ENCODE measurements around the gene GPC3. TPM values are rescaled to one million over a fixed set of nuclear protein-coding genes. Genes with fewer than 3 reads are reported as not detected.
"Not testable (repeated sequence)": the region's sequence is repeated elsewhere in the genome, so short reads cannot be mapped to it uniquely, and the experiment has no call there.

The GPC3 gene
- total RNA-seq, 1 donor from 2014 or later: not detected

DNA sequence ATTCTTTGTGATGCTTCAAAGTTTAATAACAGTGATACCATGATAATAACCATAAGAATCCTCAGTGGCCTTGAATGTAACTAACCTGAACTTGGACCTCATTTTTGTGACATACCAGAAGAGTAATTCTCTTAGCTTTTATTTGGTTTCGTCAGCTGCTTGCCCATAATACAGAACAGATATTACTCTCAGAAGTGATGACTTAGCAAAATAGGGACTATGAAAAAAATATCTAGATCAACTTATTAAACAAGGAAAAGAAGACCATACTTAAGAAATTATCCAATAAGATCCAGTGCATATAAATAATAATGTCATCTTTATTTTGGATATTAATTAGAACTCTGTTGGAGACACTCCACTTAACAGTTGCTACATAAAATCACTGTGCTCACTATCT lies 333.2 kb downstream of the GPC3 start:
- no peak for DNase-seq (ENCODE audit: low read depth in 2 of 2)

DNA sequence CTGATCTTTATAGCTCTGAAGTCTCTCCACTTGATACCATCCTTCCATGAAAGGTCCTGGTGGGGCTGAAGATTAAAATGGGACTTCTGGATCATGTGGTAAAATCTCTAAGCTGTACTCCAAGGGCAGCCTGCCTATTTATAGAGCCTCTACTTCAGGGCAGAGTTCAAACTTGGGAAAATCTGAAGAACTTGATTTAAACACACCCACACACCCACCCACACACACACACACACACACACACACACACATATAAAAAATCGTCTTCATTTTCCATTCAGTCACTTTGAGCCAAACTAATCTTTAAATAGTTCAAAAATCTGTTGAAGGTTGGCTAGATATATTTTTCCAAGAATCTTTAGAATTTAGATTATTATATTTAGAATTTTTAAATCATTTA lies 335.2 kb downstream of the GPC3 start:
- no peak for DNase-seq (ENCODE audit: low read depth in 2 of 2)

DNA sequence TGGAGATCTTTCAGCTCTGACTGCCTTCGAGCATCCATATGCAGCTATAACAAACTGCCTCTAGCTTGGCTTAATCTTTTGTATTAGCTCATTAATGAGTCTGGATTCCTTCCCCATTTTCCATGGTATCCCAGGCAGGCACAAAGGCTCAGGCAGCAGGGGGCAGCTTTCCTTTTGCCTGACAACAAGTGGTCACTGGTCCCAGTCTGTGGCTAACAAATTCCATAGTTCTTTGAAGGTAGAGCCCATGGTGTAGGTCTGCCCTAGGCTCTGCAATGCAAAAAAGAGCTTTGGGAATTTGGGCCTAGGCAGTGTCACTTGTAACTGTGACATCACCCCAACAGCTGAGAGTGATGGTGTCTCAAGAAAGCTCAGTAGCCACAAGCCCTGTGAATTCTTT lies 335.7 kb downstream of the GPC3 start:
- no peak for DNase-seq (ENCODE audit: low read depth in 2 of 2)

DNA sequence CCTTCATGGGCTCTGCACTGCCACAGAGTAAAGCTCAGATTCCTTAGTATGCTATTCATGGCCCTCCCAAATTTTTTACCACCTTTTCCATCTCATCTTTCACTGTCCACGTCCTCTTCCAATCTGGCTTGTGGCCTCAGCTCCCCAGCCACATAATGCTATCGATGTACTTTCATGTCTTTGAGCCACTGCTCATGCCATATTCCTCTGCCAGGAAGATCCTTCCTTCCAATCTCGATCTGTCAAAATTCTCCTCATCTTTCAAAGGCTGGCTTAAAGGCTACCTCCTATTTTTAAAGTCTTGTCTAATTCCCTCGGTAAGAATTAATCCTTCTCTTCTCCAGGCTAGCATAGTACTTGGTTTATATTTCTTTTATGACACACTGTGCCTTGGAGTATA lies 336.8 kb downstream of the GPC3 start:
- no peak for DNase-seq (ENCODE audit: low read depth in 2 of 2)

DNA sequence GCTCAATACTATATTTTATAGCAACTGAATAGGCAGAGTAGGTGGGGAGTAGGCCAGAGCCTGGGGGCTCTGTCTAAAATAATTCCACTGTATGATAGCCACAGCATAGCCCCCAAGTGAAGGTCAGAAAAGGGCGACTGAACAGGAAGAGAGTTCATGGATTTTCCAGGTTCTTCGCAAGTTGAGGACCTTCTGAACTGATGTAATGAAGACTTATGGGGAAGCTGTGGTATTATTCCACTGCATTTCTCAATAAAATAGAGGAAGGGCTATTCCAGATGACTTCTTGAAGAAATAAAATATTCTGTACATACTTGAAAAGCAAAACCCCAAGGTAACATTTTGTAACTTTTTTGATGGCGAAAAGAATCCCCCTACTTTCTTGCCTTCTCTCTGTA lies 338.7 kb downstream of the GPC3 start:
- DNase-seq (ENCODE audit: low read depth in 2 of 2): no peak

DNA sequence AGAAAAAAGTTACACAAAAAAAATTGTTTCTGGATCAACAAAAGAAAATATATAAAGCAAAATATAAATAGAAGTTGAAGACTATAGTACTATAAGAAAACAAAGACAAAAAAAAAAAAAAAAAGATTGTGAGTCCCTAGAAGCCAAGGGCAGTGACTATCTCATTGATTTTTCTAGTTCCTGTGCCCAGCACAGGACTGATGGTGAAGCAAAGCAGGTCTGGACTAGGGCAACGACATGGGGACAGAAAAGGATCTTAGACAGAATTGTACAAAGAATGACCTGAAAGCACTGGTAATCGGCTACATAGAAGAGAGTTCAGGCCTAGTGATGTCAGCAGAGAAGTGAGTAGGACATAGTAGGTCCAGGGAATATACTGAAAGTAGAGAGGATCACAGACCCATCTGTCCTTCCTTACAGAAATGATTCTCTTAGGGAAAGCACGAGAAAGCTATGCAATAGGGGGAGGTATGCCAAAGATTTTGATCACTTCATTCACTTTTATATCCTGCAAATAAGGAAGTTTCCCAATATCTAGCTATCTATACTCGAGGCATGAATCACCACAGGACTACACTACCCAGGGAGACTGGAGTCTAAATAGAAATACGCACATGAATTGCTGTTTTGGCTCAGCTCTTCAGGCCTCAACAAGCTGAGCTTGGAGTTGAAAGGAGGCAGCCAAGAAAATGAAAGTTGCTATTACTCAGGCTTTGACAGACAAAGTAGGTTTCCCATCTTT lies 339.2 kb downstream of the GPC3 start:
- DNase-seq (ENCODE audit: low read depth in 2 of 2): no peak

DNA sequence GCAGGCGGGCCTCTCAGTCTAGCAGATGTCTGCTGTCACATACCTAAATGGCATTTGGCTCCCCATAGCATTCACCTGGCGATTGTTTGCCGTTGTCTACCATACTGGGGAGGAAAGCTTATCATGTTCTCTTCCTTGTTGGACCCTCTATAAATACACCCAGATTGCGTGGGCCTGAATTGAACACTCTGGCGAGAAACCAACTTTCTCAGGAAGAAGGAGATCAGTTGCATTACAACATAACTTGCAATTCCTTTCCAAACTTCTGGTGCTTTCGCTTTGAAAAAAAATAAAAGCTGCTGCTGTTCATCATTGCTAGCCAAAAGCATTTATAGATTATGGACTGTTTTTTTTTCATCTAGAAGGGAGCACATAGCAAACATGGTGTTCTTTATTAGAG lies 340.1 kb downstream of the GPC3 start:
- no peak for DNase-seq (ENCODE audit: low read depth in 2 of 2)

DNA sequence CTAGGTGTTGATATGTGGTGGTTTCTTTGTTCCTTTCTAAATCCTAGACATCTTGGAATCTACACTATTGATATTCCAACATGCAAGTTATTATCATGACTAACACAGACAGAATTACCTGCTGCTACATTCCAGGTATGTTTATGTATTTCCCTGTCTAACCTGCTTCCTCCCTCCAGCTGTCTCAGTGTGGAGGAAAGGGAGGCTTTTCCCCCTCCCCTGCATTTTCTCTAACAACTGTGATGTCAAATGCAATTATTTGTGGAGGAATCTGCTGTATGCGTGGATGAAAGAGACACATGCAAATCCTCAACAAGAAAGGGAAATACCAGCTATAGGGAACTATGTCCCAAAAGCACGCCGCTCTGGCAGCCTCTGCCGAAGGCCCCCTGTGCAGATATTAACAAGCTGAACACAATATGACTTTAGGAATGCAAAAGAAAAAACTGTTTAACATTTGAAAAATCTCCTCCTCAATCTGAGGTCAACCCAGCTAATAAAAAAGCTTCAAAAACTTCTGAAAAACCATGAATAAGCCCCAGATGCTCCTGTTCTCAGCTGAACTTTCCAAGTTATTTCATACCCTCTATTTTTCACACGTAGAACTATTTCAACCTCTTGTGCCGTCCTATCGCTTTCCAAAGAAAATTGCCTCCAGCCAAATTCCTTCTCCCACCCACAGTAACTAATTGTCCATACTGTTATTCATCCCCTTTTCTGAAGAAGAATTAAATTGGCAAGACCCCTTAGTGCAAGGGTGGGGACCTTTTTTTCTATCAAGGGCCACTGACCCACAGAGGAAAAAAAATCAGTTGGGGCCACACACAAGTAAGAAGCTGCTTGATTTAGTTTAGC lies 345.0 kb downstream of the GPC3 start:
- DNase-seq (ENCODE audit: low read depth in 2 of 2): no peak

DNA sequence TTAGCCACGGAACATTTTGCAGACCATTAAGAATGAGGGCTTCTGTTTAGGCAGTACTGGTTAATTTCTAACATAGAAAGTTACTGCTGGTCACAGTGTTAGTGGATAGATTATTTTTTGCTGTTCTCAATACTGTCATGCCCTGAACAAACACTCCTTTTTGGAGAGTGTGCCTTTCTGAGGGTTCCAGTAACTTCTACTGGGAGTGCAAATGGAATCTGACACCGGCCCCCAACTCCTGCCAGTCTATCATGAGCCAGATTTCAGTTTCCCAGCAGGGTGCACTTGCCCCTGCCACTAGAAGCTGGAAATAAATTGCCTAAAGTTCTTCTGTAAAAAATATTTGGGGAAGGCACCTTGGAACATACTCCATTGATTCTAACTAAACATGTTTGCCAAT lies 345.7 kb downstream of the GPC3 start:
- no peak for DNase-seq (ENCODE audit: low read depth in 2 of 2)

DNA sequence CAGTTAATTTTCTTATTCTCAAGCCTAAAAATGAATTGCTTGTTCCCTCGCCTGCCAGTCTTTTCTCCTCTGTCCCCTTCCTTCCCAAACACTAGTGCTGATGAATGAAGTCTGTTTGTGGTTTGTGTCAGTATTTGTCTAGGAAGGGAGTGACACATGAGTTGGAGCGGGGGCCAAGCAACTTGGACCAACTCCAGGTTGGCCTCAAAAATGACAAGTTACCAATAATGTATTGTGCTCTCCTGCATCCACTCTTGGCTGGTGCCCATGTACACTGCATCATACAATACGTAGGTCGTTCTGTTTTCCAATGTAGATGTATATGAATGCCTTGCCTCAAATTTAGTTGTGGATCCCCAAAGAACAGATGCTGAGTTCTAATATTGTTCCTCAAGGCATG lies 347.1 kb downstream of the GPC3 start:
- no peak for DNase-seq (ENCODE audit: low read depth in 2 of 2)

DNA sequence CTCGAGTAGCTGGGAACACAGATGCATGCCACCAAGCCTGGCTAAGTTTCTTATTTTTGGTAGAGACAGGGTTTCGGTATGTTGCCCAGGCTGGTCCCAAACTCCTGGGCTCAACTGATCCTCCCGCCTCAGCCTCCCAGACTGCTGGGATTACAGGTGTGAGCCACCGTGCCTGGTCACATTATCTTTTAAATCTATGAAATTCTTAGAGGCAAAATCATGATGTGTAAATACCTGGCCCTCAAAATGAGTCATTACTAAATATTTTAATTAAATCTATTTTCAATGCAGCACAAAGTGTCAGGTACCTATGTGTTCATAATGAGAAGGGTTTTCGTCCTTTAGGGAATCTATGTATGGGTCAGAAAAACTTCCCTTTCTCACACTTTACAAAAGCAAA lies 347.6 kb downstream of the GPC3 start:
- DNase-seq (ENCODE audit: low read depth in 2 of 2): no peak

DNA sequence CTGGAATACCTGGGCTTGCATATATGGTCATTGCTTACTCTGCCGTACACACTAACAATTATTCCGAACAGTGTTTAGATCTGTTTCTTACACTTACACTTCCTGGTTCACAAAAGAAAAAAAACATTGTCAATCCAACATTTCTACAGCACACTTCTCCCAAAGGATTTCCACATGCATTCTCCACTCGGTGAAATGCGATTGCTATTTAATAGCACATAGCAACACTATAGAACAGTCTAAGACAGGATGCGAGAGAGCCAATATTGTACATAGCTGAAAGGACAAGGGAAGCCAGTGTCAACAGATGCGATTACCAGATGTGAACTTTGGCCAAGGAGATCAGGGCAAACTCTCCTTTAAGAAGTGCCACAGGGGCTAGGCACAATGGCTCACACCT lies 349.4 kb downstream of the GPC3 start:
- DNase-seq (ENCODE audit: low read depth in 2 of 2): no peak

DNA sequence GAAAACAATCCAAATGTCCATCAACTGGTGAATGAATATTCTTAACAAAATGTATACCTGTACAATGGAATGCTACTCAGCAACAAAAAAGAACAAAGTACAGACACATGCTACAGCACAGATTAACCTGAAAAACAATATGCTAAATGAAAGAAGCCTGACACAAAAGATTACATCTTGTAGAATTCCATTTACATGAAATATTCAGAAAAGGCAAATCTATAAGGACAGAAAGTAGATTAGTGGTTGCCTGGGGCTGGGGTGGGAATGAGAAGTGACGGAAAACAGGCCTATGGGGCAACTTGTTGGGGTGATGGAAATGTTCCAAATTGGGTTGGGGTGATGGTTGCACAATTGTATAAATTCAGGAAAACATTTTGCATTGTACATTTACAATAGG lies 351.0 kb downstream of the GPC3 start:
- DNase-seq (ENCODE audit: low read depth in 2 of 2): no peak

DNA sequence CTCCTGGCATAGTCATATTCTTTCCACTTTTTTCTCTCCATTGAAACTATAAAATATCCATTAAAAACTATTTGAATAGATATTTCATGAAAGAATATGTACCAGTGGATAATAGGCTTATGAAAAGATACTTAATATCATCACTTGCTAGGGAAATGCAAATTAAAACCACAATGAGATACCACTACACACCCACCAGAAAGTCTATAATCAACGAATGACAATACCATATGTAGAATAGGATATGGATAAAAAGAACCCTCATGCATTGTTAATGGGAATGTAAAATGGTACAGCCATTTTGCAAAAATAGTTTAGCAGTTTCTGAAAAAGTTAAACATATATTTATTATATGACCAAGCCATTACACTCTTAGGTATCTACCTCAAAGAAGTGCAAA lies 351.4 kb downstream of the GPC3 start:
- DNase-seq (ENCODE audit: low read depth in 2 of 2): no peak

DNA sequence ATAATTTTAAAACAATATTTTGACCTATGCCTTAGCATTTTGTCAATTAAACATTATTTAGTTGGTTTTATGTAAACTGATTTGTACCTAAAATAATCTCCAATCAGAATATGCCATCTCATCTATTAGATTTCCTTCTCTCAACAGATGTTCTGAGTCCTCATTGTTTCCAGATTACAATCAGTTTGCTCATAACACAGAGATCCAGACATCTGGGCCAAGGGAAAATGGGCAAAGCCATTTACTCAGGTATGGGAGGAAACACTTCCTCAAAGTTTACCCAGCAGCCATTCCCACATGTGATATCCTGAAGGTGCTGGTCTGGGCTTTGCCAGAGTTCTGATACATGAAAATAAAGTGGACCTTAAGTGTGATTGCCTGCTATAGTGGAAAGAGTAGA lies 352.2 kb downstream of the GPC3 start:
- DNase-seq (ENCODE audit: low read depth in 2 of 2): no peak

DNA sequence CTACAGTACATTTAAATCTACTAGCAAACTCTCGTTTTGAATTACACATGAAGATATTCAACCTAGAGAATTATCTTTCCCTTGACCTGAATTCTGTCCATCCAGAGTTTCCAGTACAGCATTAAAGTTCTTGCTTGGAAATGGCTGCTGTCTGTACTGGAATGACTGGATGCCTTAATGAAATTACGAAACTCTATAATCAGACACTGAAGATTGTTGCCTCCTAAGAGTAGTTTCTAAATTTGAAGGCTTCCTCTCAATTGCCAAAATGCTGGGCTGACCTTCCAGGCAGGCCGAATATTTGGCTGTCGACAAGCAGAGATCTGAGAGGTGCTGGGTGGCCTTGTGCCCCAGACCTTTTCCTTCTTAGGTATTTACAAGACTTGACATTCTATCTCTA lies 355.0 kb downstream of the GPC3 start:
- DNase-seq (ENCODE audit: low read depth in 2 of 2): no peak

DNA sequence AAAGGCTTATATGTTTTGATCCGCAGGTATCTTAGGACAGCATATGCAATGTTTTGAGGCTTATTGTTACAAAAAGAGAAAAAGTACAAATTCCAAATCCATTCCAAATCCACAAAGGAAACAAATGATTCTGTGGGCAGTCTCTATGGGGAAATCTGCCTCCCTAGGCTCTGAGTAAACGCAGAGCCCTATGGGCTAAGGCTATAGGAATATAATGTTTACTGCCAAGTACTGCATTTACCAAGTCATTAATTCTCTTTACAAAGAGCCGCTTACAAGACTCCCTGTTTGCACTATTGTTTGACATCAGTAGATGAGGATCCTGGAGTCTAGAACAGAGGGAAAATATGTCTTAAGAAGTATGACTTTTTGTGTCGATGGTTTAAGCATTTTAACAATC lies 357.7 kb downstream of the GPC3 start:
- DNase-seq (ENCODE audit: low read depth in 2 of 2): no peak

DNA sequence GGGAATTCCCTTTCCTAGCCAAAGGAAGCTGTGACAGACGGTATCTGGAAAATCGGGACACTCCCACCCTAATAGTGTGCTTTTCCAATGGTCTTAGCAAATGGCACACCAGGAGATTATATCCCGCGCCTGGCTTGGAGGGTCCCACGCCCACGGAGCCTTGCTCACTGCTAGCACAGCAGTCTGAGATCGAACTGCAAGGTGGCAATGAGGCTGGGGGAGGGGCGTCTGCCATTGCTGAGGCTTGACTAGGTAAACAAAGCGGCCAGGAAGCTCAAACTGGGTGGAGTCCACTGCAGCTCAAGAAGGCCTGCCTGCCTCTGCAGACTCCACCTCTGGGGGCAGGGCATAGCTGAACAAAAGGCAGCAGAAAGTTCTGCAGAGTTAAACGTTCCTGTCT lies 364.0 kb downstream of the GPC3 start:
- not testable (repeated sequence) for DNase-seq (ENCODE audit: low read depth in 2 of 2)

DNA sequence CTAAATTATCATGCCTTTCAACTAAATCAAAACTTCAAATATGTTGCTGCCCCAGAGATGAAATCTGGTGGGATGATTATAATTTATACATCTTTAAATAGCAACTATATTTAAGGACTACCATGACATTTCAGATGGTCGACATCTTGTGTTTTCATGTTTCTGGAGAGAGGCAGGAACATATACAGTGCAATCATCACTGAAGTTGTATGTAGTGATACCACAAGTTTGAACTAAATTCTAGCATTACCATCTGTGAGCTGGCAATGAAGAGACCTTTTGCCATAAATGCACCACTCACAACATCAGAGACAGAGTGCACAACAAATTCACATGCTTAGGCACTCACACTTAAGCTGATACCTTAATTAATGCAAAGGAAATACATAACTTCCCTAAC lies 373.7 kb downstream of the GPC3 start:
- DNase-seq (ENCODE audit: low read depth in 2 of 2): no peak

DNA sequence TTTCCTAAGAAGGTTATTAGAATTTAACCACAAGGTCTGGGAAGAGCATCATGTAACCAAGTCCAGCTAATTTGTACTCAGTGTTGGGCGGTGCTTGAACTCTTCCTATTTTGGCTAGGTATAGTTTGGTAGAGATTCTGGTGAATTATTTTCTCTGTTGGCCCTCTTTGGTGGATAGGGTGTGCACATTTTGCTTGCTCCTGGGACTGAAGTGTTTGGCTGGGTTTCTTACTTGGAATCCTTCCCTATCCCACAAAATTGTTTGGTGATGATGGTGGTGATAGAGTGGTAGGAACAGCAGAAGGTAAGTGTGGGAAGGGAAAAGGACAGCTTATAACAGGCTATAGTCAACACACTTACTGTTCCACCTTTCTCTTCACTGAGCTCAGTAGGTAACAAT lies 375.3 kb downstream of the GPC3 start:
- DNase-seq (ENCODE audit: low read depth in 2 of 2): no peak

DNA sequence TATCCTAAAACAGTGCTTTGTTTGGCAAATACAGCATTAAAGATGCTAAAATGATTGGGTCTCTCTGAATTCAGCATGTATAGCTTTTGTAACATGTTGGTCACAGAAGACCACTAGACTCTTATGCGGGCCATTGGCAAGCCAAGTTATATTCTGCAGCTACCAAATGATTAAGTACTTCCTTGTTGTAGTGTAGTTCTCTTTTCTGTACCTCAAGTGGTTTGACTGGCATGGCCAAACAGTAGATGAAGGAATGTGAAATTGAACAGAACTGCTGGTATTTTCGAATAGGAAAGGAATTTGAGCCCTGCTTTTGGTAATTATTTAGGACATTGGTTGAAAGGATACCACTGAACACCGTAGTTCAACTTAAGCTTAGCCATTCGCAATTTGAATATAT lies 376.2 kb downstream of the GPC3 start:
- no peak for DNase-seq (ENCODE audit: low read depth in 2 of 2)

DNA sequence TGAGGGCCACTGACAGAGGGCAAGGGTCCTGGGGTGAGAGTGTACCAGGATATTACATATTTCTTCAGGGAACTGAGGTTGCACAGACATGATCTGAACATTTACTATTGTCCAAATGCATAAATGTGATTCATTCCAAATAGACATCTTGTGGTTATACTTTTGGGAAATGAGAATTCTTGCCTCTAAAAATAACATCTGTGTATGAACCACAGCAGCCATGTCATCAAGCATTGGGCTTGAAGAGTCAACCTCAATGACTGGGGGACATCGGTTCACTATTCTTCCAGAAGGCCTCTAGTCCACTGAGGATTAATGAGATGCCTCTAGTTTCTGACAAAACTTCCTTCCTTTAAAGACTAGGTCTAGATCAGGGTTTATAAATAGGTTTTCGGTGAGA lies 377.0 kb downstream of the GPC3 start:
- DNase-seq (ENCODE audit: low read depth in 2 of 2): no peak
